Epithelial cell of esophagus (primary cell): ENCODE results near the gene ZNF318.
"Not testable (repeated sequence)": the region's sequence is repeated elsewhere in the genome, so short reads cannot be mapped to it uniquely, and the experiment has no call there.

Source experiments
- DNase-seq: peaks from one replicate; pipeline ENCODE4 v3.0.0; 2010; ENCODE audit warnings: low read depth
- H3K4me3 ChIP-seq: 2 replicates; pipeline ENCODE4 v1.5.1; 2011; ENCODE audit warnings: mild to moderate bottlenecking, low read length, control low read depth
- TF ChIP-seq, protein P1 (sequence below): IDR thresholded peaks from 2 replicates; pipeline ENCODE4 v1.5.1; 2011; ENCODE audit warnings: low read depth, mild to moderate bottlenecking, low read length, control low read depth, inconsistent platforms; ENCODE audit not compliant: insufficient read depth; ENCODE audit errors: missing control alignments

ZNF318 gene

GRCh38 chr6:43347021-43347420, 22.4 kb downstream of the ZNF318 start:
- no peak overlapping the region for H3K4me3 ChIP-seq
- TF ChIP-seq, protein P1, sequence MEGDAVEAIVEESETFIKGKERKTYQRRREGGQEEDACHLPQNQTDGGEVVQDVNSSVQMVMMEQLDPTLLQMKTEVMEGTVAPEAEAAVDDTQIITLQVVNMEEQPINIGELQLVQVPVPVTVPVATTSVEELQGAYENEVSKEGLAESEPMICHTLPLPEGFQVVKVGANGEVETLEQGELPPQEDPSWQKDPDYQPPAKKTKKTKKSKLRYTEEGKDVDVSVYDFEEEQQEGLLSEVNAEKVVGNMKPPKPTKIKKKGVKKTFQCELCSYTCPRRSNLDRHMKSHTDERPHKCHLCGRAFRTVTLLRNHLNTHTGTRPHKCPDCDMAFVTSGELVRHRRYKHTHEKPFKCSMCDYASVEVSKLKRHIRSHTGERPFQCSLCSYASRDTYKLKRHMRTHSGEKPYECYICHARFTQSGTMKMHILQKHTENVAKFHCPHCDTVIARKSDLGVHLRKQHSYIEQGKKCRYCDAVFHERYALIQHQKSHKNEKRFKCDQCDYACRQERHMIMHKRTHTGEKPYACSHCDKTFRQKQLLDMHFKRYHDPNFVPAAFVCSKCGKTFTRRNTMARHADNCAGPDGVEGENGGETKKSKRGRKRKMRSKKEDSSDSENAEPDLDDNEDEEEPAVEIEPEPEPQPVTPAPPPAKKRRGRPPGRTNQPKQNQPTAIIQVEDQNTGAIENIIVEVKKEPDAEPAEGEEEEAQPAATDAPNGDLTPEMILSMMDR = no peak
- no peak for DNase-seq

DNA sequence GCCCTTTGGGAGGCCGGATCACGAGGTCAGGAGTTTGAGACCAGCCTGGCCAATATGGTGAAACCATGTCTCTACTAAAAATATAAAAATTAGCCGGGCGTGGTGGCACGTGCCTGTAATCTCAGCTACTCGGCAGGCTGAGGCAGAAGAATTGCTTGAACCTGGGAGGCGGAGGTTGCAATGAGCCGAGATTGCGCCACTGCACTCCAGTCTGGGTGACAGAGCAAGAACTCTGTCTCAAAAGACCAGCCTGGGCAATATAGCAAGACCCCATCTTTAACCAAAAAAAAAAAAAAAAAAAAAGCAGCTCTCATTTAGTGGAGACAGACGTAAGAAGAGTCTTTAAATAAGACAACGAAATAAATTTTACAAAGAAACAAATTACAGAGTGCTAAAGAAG, 23.2 kb downstream of the ZNF318 start:
- not testable (repeated sequence) for DNase-seq, H3K4me3 ChIP-seq

- TF ChIP-seq, protein P1 = no peak
- no peak overlapping the region for H3K4me3 ChIP-seq
- no peak for DNase-seq
Measured at GRCh38 chr6:43339168-43339567, 30.3 kb downstream of the ZNF318 start.

- TF ChIP-seq, protein P1 = no peak
- no peak for DNase-seq
- H3K4me3 ChIP-seq = no peak overlapping the region
Measured at GRCh38 chr6:43338243-43338642, 31.2 kb downstream of the ZNF318 start.

GRCh38 chr6:43336382-43336781, 33.1 kb downstream of the ZNF318 start:
- no peak for DNase-seq
- TF ChIP-seq, protein P1 = no peak
- no peak overlapping the region for H3K4me3 ChIP-seq

DNA sequence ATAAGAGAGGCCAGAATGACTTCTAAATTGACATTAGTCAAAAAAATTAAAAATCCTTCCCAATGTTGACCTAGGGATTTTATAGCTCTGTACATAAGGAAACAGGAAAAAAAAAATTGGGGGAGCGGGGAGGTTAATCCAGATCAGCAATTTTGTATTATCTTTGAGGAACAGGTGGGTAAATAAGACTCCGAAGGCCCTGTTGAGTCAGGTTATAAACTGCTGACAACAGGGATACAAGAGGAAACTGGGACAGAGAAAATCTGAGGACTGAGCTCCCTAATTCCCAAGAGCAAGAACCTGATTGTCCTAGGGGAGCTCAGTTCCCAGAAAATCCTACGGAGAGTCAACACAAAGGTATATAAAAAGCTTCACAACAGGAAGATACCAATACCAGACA, 34.0 kb downstream of the ZNF318 start:
- H3K4me3 ChIP-seq = no peak overlapping the region
- TF ChIP-seq, protein P1 = no peak
- DNase-seq = no peak

GRCh38 chr6:43334466-43335095, 34.9 kb downstream of the ZNF318 start:
- TF ChIP-seq, protein P1 = peak; percentile 70
- DNase-seq = peak; percentile 69
- no peak overlapping the region for H3K4me3 ChIP-seq
